MM.1S (cell line): Measurements from ENCODE around the gene SCAPER.

Source experiments
- EZH2 ChIP-seq: fragments of 300-600 bp; sonication (generic); optimal IDR thresholded peaks from 2 replicates; pipeline ENCODE3; 2017; ENCODE audit warnings: low read depth, mild to moderate bottlenecking, antibody characterized with exemption, low read length, mixed read lengths
- TF ChIP-seq, protein P1 (sequence below): fragments of 300-600 bp; sonication (generic); IDR thresholded peaks from 2 replicates; pipeline ENCODE4 v1.5.1; 2016; ENCODE audit warnings: antibody characterized with exemption, low read length, mixed read lengths

GRCh38 chr15:76495487-76495886 lies 409.7 kb downstream of the SCAPER start:
- TF ChIP-seq, protein P1, sequence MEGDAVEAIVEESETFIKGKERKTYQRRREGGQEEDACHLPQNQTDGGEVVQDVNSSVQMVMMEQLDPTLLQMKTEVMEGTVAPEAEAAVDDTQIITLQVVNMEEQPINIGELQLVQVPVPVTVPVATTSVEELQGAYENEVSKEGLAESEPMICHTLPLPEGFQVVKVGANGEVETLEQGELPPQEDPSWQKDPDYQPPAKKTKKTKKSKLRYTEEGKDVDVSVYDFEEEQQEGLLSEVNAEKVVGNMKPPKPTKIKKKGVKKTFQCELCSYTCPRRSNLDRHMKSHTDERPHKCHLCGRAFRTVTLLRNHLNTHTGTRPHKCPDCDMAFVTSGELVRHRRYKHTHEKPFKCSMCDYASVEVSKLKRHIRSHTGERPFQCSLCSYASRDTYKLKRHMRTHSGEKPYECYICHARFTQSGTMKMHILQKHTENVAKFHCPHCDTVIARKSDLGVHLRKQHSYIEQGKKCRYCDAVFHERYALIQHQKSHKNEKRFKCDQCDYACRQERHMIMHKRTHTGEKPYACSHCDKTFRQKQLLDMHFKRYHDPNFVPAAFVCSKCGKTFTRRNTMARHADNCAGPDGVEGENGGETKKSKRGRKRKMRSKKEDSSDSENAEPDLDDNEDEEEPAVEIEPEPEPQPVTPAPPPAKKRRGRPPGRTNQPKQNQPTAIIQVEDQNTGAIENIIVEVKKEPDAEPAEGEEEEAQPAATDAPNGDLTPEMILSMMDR: no peak
- no peak for TF ChIP-seq EZH2
